ENCODE measurements around the gene DPP4.

DNA sequence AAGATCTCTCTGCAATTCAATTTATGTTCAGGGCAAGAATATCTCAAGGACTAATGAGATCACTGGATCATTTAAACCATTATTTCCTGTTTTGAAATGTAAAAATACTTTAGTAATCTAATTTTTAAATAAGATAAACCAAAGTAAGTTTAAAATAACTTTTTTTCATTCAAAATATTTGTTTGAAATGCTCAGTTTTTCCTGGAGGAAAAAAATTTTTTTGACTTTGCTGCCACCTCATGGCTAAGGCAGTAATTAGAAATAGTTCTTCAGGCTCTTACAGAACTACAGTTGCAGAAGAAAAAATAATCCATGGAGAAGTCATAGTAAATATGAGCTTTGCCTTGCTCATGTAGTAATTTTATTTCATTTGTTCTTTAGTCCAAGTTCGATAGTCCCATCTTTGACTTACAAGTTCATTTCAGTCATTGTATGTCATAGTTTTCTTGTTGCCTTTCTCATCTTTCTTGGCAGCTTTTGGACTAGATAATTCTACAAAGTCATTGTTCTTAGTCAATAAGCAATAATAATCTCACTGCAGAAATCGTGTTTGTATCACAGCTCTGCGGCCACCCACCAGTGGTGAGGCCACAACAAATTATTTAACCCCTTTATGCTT is 127.4 kb downstream of the DPP4 start:
- TF ChIP-seq CTCF (IDR thresholded peaks at IDR 0.05; ENCODE audit: extremely low read depth in 1 of 2, insufficient read depth in 1 of 2, low read depth in 1 of 2, low read length in 2 of 2) (peak; percentile 32 to 39), MAX (IDR thresholded peaks at IDR 0.05; ENCODE audit: insufficient read depth, insufficient read length) (no peak), POLR2A (IDR thresholded peaks at IDR 0.05; ENCODE audit: low read depth, low read length) (no peak), POLR2AphosphoS5 (IDR thresholded peaks at IDR 0.05; ENCODE audit: insufficient read depth, low read depth, low read length) (no peak), FOS (IDR thresholded peaks at IDR 0.05; ENCODE audit: borderline replicate concordance, insufficient read depth, low read length) (no peak), EZH2 (IDR thresholded peaks at IDR 0.05; ENCODE audit: borderline replicate concordance, low read depth, low read length, severe bottlenecking) (no peak), MYC (IDR thresholded peaks at IDR 0.05; ENCODE audit: low read depth, low read length) (no peak)
